GM12878 (cell line): ENCODE results near the gene CDC123. TPM values are rescaled to one million over a fixed set of nuclear protein-coding genes. Genes with fewer than 3 reads are reported as not detected.

Source experiments
- ATF3 ChIP-seq: IDR thresholded peaks from 2 replicates; pipeline ENCODE4 v1.6.1; 2011; ENCODE audit warnings: low read depth, mild to moderate bottlenecking, low read length, moderate library complexity, borderline replicate concordance; ENCODE audit errors: extremely low read depth
- CHD2 ChIP-seq: IDR thresholded peaks from 2 replicates; pipeline ENCODE4 v1.6.1; 2011; ENCODE audit warnings: low read depth, low read length, improper control_type of control experiment, borderline replicate concordance
- ZBTB4 ChIP-seq: fragments of 450-650 bp; formaldehyde crosslinking; IDR thresholded peaks from 2 replicates; pipeline ENCODE4 v1.4.0; 2022; ENCODE audit warnings: mild to moderate bottlenecking, moderate library complexity
- polyA plus RNA-seq, 11 experiments: library from polyadenylated mRNA; depleted of rRNA in 4 of 11; unstranded in 6 of 11; stranded (reverse) in 5 of 11; fragments of >200 nt; fragmentation: Nextera tagmentation in 4 of 11; fragmentation: Illumina TruSeq in 1 of 11; extraction: Ambion mirVana in 4 of 11; extraction: Trizol in 1 of 11; gene quantifications; 1 replicate in 1 of 11; 2 replicates in 10 of 11; pipeline versions ENCODE4 v1.2.1 to v1.2.3, GENCODE V29; 2011 to 2016; ENCODE audit warnings: inconsistent platforms in 2 of 11, missing spikeins in 2 of 11, low read depth in 1 of 11
- total RNA-seq, 4 experiments: library from RNA; depleted of rRNA in 3 of 4; stranded (reverse); fragments of >200 nt in 3 of 4; fragmentation: Illumina TruSeq in 1 of 4; extraction: Trizol in 1 of 4; gene quantifications; 2 replicates each; pipeline versions ENCODE4 v1.2.1 to v1.2.3, GENCODE V29; 2013 to 2021
- TF ChIP-seq, protein P1 (sequence below): fragments of 450-650 bp; conservative IDR thresholded peaks from 2 replicates; pipeline ENCODE4 v1.6.1; 2017; ENCODE audit warnings: mild to moderate bottlenecking, moderate library complexity
- TF ChIP-seq, protein P2 (sequence below): fragments of 450-650 bp; formaldehyde crosslinking; IDR thresholded peaks from 2 replicates; pipeline ENCODE4 v1.4.0; 2020; ENCODE audit warnings: mild to moderate bottlenecking, moderate library complexity

Gene CDC123
- total and polyA plus RNA-seq, 10 of the 15 experiments (the other 5 are each of a cell fraction or from before 2014, with no cell fraction given), result 128 to 360 (median 209) TPM

DNA sequence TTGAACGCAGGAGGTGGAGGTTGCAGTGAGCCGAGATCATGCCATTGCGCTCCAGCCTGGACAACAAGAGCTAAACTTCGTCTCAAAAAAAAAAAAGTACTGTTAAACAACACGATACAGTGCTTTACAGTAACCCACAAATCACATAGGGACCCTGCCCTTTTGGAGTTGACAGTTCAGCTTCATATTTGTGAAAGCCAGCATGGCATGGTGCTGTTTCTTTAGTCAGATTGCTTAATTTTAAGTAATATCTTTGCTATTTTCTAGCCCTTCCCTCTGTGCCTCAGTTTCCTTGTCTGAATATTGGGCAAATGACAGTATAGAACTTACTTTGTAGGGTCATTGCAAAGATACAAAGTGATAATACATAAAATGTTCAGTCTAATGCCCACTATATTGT is 4.9 kb downstream of the CDC123 start (continued):
- TF ChIP-seq ATF3 (no peak), ZBTB4 (CRISPR knock-in tag) (no peak), CHD2 (no peak)
- TF ChIP-seq, protein P1, sequence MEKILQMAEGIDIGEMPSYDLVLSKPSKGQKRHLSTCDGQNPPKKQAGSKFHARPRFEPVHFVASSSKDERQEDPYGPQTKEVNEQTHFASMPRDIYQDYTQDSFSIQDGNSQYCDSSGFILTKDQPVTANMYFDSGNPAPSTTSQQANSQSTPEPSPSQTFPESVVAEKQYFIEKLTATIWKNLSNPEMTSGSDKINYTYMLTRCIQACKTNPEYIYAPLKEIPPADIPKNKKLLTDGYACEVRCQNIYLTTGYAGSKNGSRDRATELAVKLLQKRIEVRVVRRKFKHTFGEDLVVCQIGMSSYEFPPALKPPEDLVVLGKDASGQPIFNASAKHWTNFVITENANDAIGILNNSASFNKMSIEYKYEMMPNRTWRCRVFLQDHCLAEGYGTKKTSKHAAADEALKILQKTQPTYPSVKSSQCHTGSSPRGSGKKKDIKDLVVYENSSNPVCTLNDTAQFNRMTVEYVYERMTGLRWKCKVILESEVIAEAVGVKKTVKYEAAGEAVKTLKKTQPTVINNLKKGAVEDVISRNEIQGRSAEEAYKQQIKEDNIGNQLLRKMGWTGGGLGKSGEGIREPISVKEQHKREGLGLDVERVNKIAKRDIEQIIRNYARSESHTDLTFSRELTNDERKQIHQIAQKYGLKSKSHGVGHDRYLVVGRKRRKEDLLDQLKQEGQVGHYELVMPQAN, result no peak
- TF ChIP-seq, protein P2, sequence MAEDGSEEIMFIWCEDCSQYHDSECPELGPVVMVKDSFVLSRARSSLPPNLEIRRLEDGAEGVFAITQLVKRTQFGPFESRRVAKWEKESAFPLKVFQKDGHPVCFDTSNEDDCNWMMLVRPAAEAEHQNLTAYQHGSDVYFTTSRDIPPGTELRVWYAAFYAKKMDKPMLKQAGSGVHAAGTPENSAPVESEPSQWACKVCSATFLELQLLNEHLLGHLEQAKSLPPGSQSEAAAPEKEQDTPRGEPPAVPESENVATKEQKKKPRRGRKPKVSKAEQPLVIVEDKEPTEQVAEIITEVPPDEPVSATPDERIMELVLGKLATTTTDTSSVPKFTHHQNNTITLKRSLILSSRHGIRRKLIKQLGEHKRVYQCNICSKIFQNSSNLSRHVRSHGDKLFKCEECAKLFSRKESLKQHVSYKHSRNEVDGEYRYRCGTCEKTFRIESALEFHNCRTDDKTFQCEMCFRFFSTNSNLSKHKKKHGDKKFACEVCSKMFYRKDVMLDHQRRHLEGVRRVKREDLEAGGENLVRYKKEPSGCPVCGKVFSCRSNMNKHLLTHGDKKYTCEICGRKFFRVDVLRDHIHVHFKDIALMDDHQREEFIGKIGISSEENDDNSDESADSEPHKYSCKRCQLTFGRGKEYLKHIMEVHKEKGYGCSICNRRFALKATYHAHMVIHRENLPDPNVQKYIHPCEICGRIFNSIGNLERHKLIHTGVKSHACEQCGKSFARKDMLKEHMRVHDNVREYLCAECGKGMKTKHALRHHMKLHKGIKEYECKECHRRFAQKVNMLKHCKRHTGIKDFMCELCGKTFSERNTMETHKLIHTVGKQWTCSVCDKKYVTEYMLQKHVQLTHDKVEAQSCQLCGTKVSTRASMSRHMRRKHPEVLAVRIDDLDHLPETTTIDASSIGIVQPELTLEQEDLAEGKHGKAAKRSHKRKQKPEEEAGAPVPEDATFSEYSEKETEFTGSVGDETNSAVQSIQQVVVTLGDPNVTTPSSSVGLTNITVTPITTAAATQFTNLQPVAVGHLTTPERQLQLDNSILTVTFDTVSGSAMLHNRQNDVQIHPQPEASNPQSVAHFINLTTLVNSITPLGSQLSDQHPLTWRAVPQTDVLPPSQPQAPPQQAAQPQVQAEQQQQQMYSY (CRISPR knock-in tag), result no peak
